Heart right ventricle (tissue), 16 donors: ENCODE results near the gene ABR. TPM values are rescaled to one million over a fixed set of nuclear protein-coding genes. Genes with fewer than 3 reads are reported as not detected.
A peak's percentile ranks its signal among the peaks of the same experiment; 100 is the strongest.

Experiments used
- ATAC-seq, 8 donors: fragments of 200-7000 bp; cut with Tn5 transposase; one replicate each; pipeline ENCODE4 v1.9.1; 2020; ENCODE audit warnings: mild to moderate bottlenecking in 8 of 8, moderate library complexity in 8 of 8, moderate number of reproducible peaks in 1 of 8
- DNase-seq, 2 donors: peaks; one replicate each; pipeline ENCODE4 v3.0.0-alpha.2; 2020
- H3K27ac ChIP-seq, 10 donors: fragments of 200-600 bp; sonication (generic) in 2 of 10; one replicate each; pipeline versions ENCODE4 v1.5.0 to v1.8.0; 2020 to 2022; ENCODE audit warnings: mild to moderate bottlenecking in 3 of 10
- H3K27me3 ChIP-seq, 7 donors: fragments of 200-600 bp; one replicate each; pipeline ENCODE4 v1.8.0; 2021 to 2022; ENCODE audit warnings: mild to moderate bottlenecking in 2 of 7
- H3K36me3 ChIP-seq, 9 donors: fragments of 200-600 bp; sonication (generic) in 1 of 9; one replicate each; pipeline versions ENCODE4 v1.5.0 to v1.8.0; 2020 to 2022; ENCODE audit warnings: mild to moderate bottlenecking in 2 of 9
- H3K4me1 ChIP-seq, 9 donors: fragments of 200-600 bp; sonication (generic) in 1 of 9; one replicate each; pipeline versions ENCODE4 v1.5.0 to v1.8.0; 2020 to 2022; ENCODE audit warnings: mild to moderate bottlenecking in 4 of 9
- H3K4me3 ChIP-seq, 10 donors: fragments of 200-600 bp; sonication (generic) in 2 of 10; one replicate each; pipeline versions ENCODE4 v1.5.0 to v1.8.0; 2020 to 2022; ENCODE audit warnings: mild to moderate bottlenecking in 7 of 10, moderate library complexity in 2 of 10
- H3K9me3 ChIP-seq, 11 donors: fragments of 200-600 bp in 10 of 11; sonication (generic) in 2 of 11; one replicate each; pipeline versions ENCODE4 v1.5.0 to v1.8.0; 2013 to 2022; ENCODE audit warnings: mild to moderate bottlenecking in 2 of 11, control low read depth in 1 of 11, moderate library complexity in 1 of 11
- CTCF ChIP-seq, 9 donors: fragments of 200-600 bp; sonication (generic) in 2 of 9; IDR thresholded peaks; one replicate each; pipeline versions ENCODE4 v1.5.0 to v1.8.0; 2021 to 2022; ENCODE audit warnings: antibody characterized with exemption in 9 of 9, mild to moderate bottlenecking in 5 of 9, moderate library complexity in 1 of 9
- WGBS, 2 donors: extraction: QIAGEN DNeasy Blood & Tissue Kit; methylation state at CpG; one replicate each; pipeline ENCODE4 v1.1.7; 2013; ENCODE audit warnings: inconsistent platforms in 1 of 2; 5-methylcytosine and 5-hydroxymethylcytosine counted together
- intact Hi-C, 10 donors: fragments of 100-400 bp; cut with DNase I; formaldehyde crosslinking; loops; one replicate each; pipeline versions ENCODE4 v1.11.1 to v1.14.2; 2022
- polyA plus RNA-seq, 2 donors: library from polyadenylated mRNA; stranded (reverse); fragments of 200-250 nt; gene quantifications; one replicate each; pipeline ENCODE4 v1.2.3, GENCODE V29; 2013
- total RNA-seq, 10 donors: library from RNA; stranded (reverse); fragmentation: NEBNext Ultra II Directional in 3 of 10; extraction: Animal tissue kit (Norgen Biotek cat#: 25700) in 3 of 10; gene quantifications; one replicate each; pipeline versions ENCODE4 v1.2.1 to v1.2.4, GENCODE V29; 2021 to 2023
- donor health status: Arrhythmogenic right ventricular cardiomyopathy.
- donor health status: ischemic (EF 13 %, LVEDD 7.1; RV severe dilation, severe dysfunction).
- donor health status: healthy with polysubstance abuse.
- donor health status: DM: no; HTN: yes; CAD: no.
- donor health status: DM: no; HTN: no; CAD: no.
- donor health status: ischemic (EF 25% LVEDD 6.9; RV normal size, moderate dysfunction).
- donor health status: ischemic (EF 25% LVEDD 5.7; RV mildly dilated, moderate dysfunction).
- donor health status: healthy.
- donor health status: DM: yes; HTN: yes; CAD: no.
- donor health status: Ischemic cardiomyopathy.
- donor health status: ischemic (EF 35%, LVEDD 5.7; RV mildly dilated, moderate dysfunction).
- donor health status: nonischemic (EF 11% LVEDD 7.7; RV severe dilation, severe dysfunction).
- donor health status: DM: yes; HTN: yes; CAD: no.
- donor health status: PGD.
- donor health status: ischemic (EF 29% LVEDD 5.4; RV normal size, mild dysfunction).
- donor health status: nonischemic (EF 23%, LVEDD 6.1; RV moderate dilation, normal function).

Gene ABR
- total and polyA plus RNA-seq, 12 donors = 49.1 to 173 (median 143) TPM

GRCh38 chr17:1159431-1160180 is 20.2 kb downstream of the ABR start:
- Histone ChIP-seq H3K27me3 (no peaks in the 10 kb centered on the region), H3K4me1 (peaks cover 0 to 10% (median 5%) of the 10 kb centered on the region in 9 donors), H3K36me3 (peaks cover 0 to 31% (median 0%) of the 10 kb centered on the region in 9 donors), H3K27ac (no peak overlapping the region), H3K9me3 (no peaks in the 10 kb centered on the region), H3K4me3 (no peak overlapping the region)
- ATAC-seq = no peak
- DNase-seq = no peak
- 92 to 96% methylated on average over 27 to 28 of the region's 28 CpGs for WGBS, 2 donors
- intact Hi-C loops = no loop called here
- TF ChIP-seq CTCF (IDR thresholded peaks at IDR 0.05) = no peak

- no peak for ATAC-seq
- H3K4me1 ChIP-seq = peaks cover 0 to 14% (median 10%) of the 10 kb centered on the region in 9 donors
- H3K27ac ChIP-seq = no peak overlapping the region
- TF ChIP-seq CTCF (IDR thresholded peaks at IDR 0.05) = no peak
- H3K27me3 ChIP-seq = no peaks in the 10 kb centered on the region
- H3K4me3 ChIP-seq = no peak overlapping the region
- DNase-seq = no peak
- intact Hi-C loops = no loop called here
- peaks cover 0 to 31% (median 0%) of the 10 kb centered on the region in 9 donors for H3K36me3 ChIP-seq
- WGBS, 2 donors = 90 to 93% methylated on average over 8 of the region's 8 CpGs
- no peaks in the 10 kb centered on the region for H3K9me3 ChIP-seq
Measured at GRCh38 chr17:1158879-1159278, 20.9 kb downstream of the ABR start.

GRCh38 chr17:1156864-1157263 is 22.9 kb downstream of the ABR start:
- Histone ChIP-seq H3K9me3 (no peaks in the 10 kb centered on the region), H3K36me3 (peaks cover 0 to 31% (median 0%) of the 10 kb centered on the region in 9 donors), H3K4me3 (no peak overlapping the region), H3K27me3 (no peaks in the 10 kb centered on the region), H3K27ac (no peak overlapping the region), H3K4me1 (peaks cover 0 to 16% (median 13%) of the 10 kb centered on the region in 9 donors)
- ATAC-seq (no peak), DNase-seq (no peak)
- no peak for TF ChIP-seq CTCF (IDR thresholded peaks at IDR 0.05)
- intact Hi-C loops = no loop called here
- 91 to 95% methylated on average over 12 of the region's 12 CpGs for WGBS, 2 donors

- H3K9me3 ChIP-seq = no peaks in the 10 kb centered on the region
- peaks cover 0 to 32% (median 1%) of the 10 kb centered on the region in 9 donors for H3K36me3 ChIP-seq
- DNase-seq (peak; percentile 35 to 46), ATAC-seq (peak; percentile 25 to 76 (median 60))
- no peak overlapping the region for H3K4me3 ChIP-seq
- H3K27me3 ChIP-seq = no peaks in the 10 kb centered on the region
- 49 to 61% methylated on average over 14 of the region's 14 CpGs for WGBS, 2 donors
- intact Hi-C loops = loop anchor here in 1 of 10 donors (5.0 kb wide), 1 partner anchor 33 kb away; no protein-coding TSS in a partner anchor
- peaks cover 0 to 37% (median 27%) of the 10 kb centered on the region in 9 donors for H3K4me1 ChIP-seq
- no peak for TF ChIP-seq CTCF (IDR thresholded peaks at IDR 0.05)
- H3K27ac ChIP-seq = peak overlapping the region in 1 of 10 donors; percentile 20
Measured at GRCh38 chr17:1154704-1155103, 25.1 kb downstream of the ABR start.
